Activated naive CD8-positive, alpha-beta T cell treated with anti-CD3 and anti-CD28 coated beads, Interleukin-2, amount 10 ng/mL, durations not matched to agents 7 days and 5 days (primary cell): ENCODE results near the gene ESR2. TPM values are rescaled to one million over a fixed set of nuclear protein-coding genes. Genes with fewer than 3 reads are reported as not detected.
A peak's percentile ranks its signal among the peaks of the same experiment; 100 is the strongest.
"Not testable (repeated sequence)": the region's sequence is repeated elsewhere in the genome, so short reads cannot be mapped to it uniquely, and the experiment has no call there.

Experiments
- ATAC-seq: fragments of 150-1000 bp; cut with Tn5 transposase; one replicate; pipeline ENCODE4 v1.10.0; 2021; ENCODE audit warnings: low read depth, moderate library complexity
- POLR2A ChIA-PET: fragments of 350-600 bp; sonication (Branson Sonifier 250); formaldehyde crosslinking; loops from one replicate; lab custom pipeline; 2021; ENCODE audit warnings: antibody characterized with exemption; lab: Charles Lee
- DNase-seq: peaks from one replicate; pipeline ENCODE4 v3.0.0; 2021
- H3K27ac Mint-ChIP-seq: one replicate; pipeline ENCODE4 v1.8.0; 2022; ENCODE audit warnings: mild to moderate bottlenecking, mixed read lengths
- H3K27me3 Mint-ChIP-seq: one replicate; pipeline ENCODE4 v1.8.0; 2022; ENCODE audit warnings: mild to moderate bottlenecking, moderate library complexity, mixed read lengths
- H3K36me3 Mint-ChIP-seq: one replicate; pipeline ENCODE4 v1.8.0; 2021; ENCODE audit warnings: mild to moderate bottlenecking, mixed read lengths
- H3K4me1 Mint-ChIP-seq: one replicate; pipeline ENCODE4 v1.8.0; 2021; ENCODE audit warnings: mixed read lengths
- H3K4me3 Mint-ChIP-seq: one replicate; pipeline ENCODE4 v1.8.0; 2022; ENCODE audit warnings: mild to moderate bottlenecking, moderate library complexity, mixed read lengths
- H3K9me3 Mint-ChIP-seq: one replicate; pipeline ENCODE4 v1.8.0; 2021; ENCODE audit warnings: mixed read lengths
- total RNA-seq, 2 experiments: library from RNA; stranded (reverse); gene quantifications; one replicate each; pipeline ENCODE4 v1.2.3, GENCODE V29; 2021

ESR2 gene
- total RNA-seq, 2 experiments from 2014 or later, result 0.11 TPM; not detected in 1

GRCh38 chr14:64212666-64213065, 81.5 kb downstream of the ESR2 start:
- Mint-ChIP-seq H3K36me3 (peaks cover 35% of the 10 kb centered on the region), H3K4me1 (peaks cover 3% of the 10 kb centered on the region), H3K27ac (no peak overlapping the region), H3K27me3 (no peaks in the 10 kb centered on the region), H3K9me3 (no peaks in the 10 kb centered on the region), H3K4me3 (no peak overlapping the region)
- DNase-seq, result no peak
- POLR2A ChIA-PET, result no interaction called here
- ATAC-seq, result no peak

- H3K36me3 Mint-ChIP-seq, result peaks cover 21% of the 10 kb centered on the region
- H3K27me3 Mint-ChIP-seq, H3K4me1 Mint-ChIP-seq: not testable (repeated sequence)
Observed at GRCh38 chr14:64210912-64211311, 83.3 kb downstream of the ESR2 start.

GRCh38 chr14:64210216-64210615, 84.0 kb downstream of the ESR2 start:
- H3K36me3 Mint-ChIP-seq, result peaks cover 16% of the 10 kb centered on the region
- no peak for ATAC-seq
- no peak for DNase-seq
- H3K27ac Mint-ChIP-seq, result no peak overlapping the region
- no peaks in the 10 kb centered on the region for H3K27me3 Mint-ChIP-seq
- POLR2A ChIA-PET, result interaction anchor here (0.6 kb wide), 1 partner anchor 383 kb away, joined by 4 read pairs; no protein-coding TSS in a partner anchor
- H3K4me3 Mint-ChIP-seq, result no peak overlapping the region
- H3K9me3 Mint-ChIP-seq, result no peaks in the 10 kb centered on the region
- peaks cover 3% of the 10 kb centered on the region for H3K4me1 Mint-ChIP-seq

More at GRCh38 chr14:64210912-64211311, 83.3 kb downstream of the ESR2 start:
- H3K27ac Mint-ChIP-seq, ATAC-seq, H3K4me3 Mint-ChIP-seq, H3K9me3 Mint-ChIP-seq, DNase-seq, POLR2A ChIA-PET: not testable (repeated sequence)

GRCh38 chr14:64209444-64210131, 84.6 kb downstream of the ESR2 start:
- Mint-ChIP-seq H3K4me3 (no peak overlapping the region), H3K27me3 (no peaks in the 10 kb centered on the region)

GRCh38 chr14:64208981-64209380, 85.2 kb downstream of the ESR2 start:
- ATAC-seq, result no peak
- no peaks in the 10 kb centered on the region for H3K9me3 Mint-ChIP-seq
- no peaks in the 10 kb centered on the region for H3K27me3 Mint-ChIP-seq
- peaks cover 3% of the 10 kb centered on the region for H3K4me1 Mint-ChIP-seq
- H3K27ac Mint-ChIP-seq, result no peak overlapping the region
- H3K36me3 Mint-ChIP-seq, result peaks cover 18% of the 10 kb centered on the region
- no peak for DNase-seq
- POLR2A ChIA-PET, result no interaction called here
- H3K4me3 Mint-ChIP-seq, result no peak overlapping the region

More at GRCh38 chr14:64209444-64210131, 84.6 kb downstream of the ESR2 start:
- Mint-ChIP-seq H3K36me3 (peaks cover 18% of the 10 kb centered on the region), H3K4me1 (peaks cover 3% of the 10 kb centered on the region), H3K27ac (peak overlapping the region; percentile 24), H3K9me3 (no peaks in the 10 kb centered on the region)
- no peak for ATAC-seq
- DNase-seq, result no peak
- POLR2A ChIA-PET, result interaction anchor here (0.6 kb wide), 1 partner anchor 382 kb away, joined by 4 read pairs; no protein-coding TSS in a partner anchor

- peaks cover 18% of the 10 kb centered on the region for H3K36me3 Mint-ChIP-seq
- no peak for ATAC-seq
- POLR2A ChIA-PET, result no interaction called here
- no peak overlapping the region for H3K27ac Mint-ChIP-seq
- no peak overlapping the region for H3K4me3 Mint-ChIP-seq
- peaks cover 6% of the 10 kb centered on the region for H3K4me1 Mint-ChIP-seq
- H3K9me3 Mint-ChIP-seq, result no peaks in the 10 kb centered on the region
- DNase-seq, result no peak
- H3K27me3 Mint-ChIP-seq, result no peaks in the 10 kb centered on the region
Observed at GRCh38 chr14:64208261-64208660, 85.9 kb downstream of the ESR2 start.

- ATAC-seq (peak; percentile 56), DNase-seq (no peak)
- Mint-ChIP-seq H3K27me3 (no peaks in the 10 kb centered on the region), H3K27ac (no peak overlapping the region), H3K36me3 (peaks cover 14% of the 10 kb centered on the region), H3K4me3 (no peak overlapping the region), H3K4me1 (peaks cover 6% of the 10 kb centered on the region), H3K9me3 (no peaks in the 10 kb centered on the region)
- POLR2A ChIA-PET, result no interaction called here
Observed at GRCh38 chr14:64203366-64204006, 90.7 kb downstream of the ESR2 start.

- Mint-ChIP-seq H3K27ac (no peak overlapping the region), H3K9me3 (no peaks in the 10 kb centered on the region), H3K4me3 (no peak overlapping the region), H3K36me3 (peaks cover 12% of the 10 kb centered on the region), H3K4me1 (peaks cover 6% of the 10 kb centered on the region), H3K27me3 (no peaks in the 10 kb centered on the region)
- ATAC-seq (no peak), DNase-seq (no peak)
- POLR2A ChIA-PET, result no interaction called here
Observed at GRCh38 chr14:64202716-64203115, 91.5 kb downstream of the ESR2 start.

GRCh38 chr14:64201921-64202545, 92.1 kb downstream of the ESR2 start:
- DNase-seq (no peak), ATAC-seq (no peak)
- no peaks in the 10 kb centered on the region for H3K27me3 Mint-ChIP-seq
- peaks cover 14% of the 10 kb centered on the region for H3K36me3 Mint-ChIP-seq
- POLR2A ChIA-PET, result interaction anchor here (0.7 kb wide), 1 partner anchor 10 kb away, joined by 3 read pairs; no protein-coding TSS in a partner anchor
- H3K4me3 Mint-ChIP-seq, result no peak overlapping the region
- no peaks in the 10 kb centered on the region for H3K9me3 Mint-ChIP-seq
- no peak overlapping the region for H3K27ac Mint-ChIP-seq
- H3K4me1 Mint-ChIP-seq, result peaks cover 10% of the 10 kb centered on the region

GRCh38 chr14:64201296-64201695, 92.9 kb downstream of the ESR2 start:
- POLR2A ChIA-PET, result interaction anchor here (0.8 kb wide), 1 partner anchor 55 kb away, joined by 3 read pairs; no protein-coding TSS in a partner anchor
- no peak overlapping the region for H3K27ac Mint-ChIP-seq
- no peaks in the 10 kb centered on the region for H3K27me3 Mint-ChIP-seq
- DNase-seq (no peak), ATAC-seq (no peak)
- H3K36me3 Mint-ChIP-seq, result peaks cover 15% of the 10 kb centered on the region
- H3K9me3 Mint-ChIP-seq, result no peaks in the 10 kb centered on the region
- peaks cover 11% of the 10 kb centered on the region for H3K4me1 Mint-ChIP-seq
- no peak overlapping the region for H3K4me3 Mint-ChIP-seq

GRCh38 chr14:64200170-64200569, 94.0 kb downstream of the ESR2 start:
- H3K27ac Mint-ChIP-seq, result no peak overlapping the region
- POLR2A ChIA-PET, result no interaction called here
- no peaks in the 10 kb centered on the region for H3K27me3 Mint-ChIP-seq
- DNase-seq (no peak), ATAC-seq (no peak)
- peaks cover 14% of the 10 kb centered on the region for H3K4me1 Mint-ChIP-seq
- peaks cover 18% of the 10 kb centered on the region for H3K36me3 Mint-ChIP-seq
- H3K9me3 Mint-ChIP-seq, result no peaks in the 10 kb centered on the region
- no peak overlapping the region for H3K4me3 Mint-ChIP-seq

GRCh38 chr14:64198486-64198885, 95.7 kb downstream of the ESR2 start:
- ATAC-seq (no peak), DNase-seq (no peak)
- no peaks in the 10 kb centered on the region for H3K27me3 Mint-ChIP-seq
- peaks cover 27% of the 10 kb centered on the region for H3K36me3 Mint-ChIP-seq
- no peaks in the 10 kb centered on the region for H3K9me3 Mint-ChIP-seq
- H3K27ac Mint-ChIP-seq, result peak overlapping the region; percentile 6
- POLR2A ChIA-PET, result no interaction called here
- H3K4me3 Mint-ChIP-seq, result no peak overlapping the region
- H3K4me1 Mint-ChIP-seq, result peaks cover 26% of the 10 kb centered on the region

- H3K9me3 Mint-ChIP-seq, result no peaks in the 10 kb centered on the region
- DNase-seq (no peak), ATAC-seq (no peak)
- H3K36me3 Mint-ChIP-seq, result peaks cover 30% of the 10 kb centered on the region
- H3K4me1 Mint-ChIP-seq, result peaks cover 22% of the 10 kb centered on the region
- no peak overlapping the region for H3K4me3 Mint-ChIP-seq
- no peak overlapping the region for H3K27ac Mint-ChIP-seq
- H3K27me3 Mint-ChIP-seq, result no peaks in the 10 kb centered on the region
- POLR2A ChIA-PET, result no interaction called here
Observed at GRCh38 chr14:64197996-64198395, 96.2 kb downstream of the ESR2 start.
